ENCODE results near the gene MX1. TPM values are rescaled to one million over a fixed set of nuclear protein-coding genes. Genes with fewer than 3 reads are reported as not detected.

The MX1 gene
- total and polyA plus RNA-seq, 8 donors = 11.4 to 125 (median 30.4) TPM

DNA sequence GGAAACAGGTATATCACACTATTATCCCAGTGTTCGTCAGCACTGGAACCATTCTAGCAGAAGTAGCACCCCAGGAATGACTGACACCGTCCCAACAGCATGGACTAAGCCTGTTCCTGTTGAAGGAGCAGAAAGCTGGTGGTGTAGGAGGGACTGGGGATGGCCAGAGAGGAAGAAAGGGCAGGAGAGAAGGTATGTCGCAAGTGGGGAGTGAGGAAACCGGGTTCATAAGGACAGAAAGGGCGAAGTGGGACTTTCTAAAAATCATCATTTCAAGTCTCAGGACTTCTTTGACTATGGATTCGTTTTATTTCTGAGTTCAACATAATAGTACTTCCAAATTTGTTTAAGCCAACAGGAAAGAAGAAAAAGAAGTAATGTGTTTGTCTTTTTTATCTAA lies 19.7 kb upstream of the MX1 start:
- TF ChIP-seq, protein P1, sequence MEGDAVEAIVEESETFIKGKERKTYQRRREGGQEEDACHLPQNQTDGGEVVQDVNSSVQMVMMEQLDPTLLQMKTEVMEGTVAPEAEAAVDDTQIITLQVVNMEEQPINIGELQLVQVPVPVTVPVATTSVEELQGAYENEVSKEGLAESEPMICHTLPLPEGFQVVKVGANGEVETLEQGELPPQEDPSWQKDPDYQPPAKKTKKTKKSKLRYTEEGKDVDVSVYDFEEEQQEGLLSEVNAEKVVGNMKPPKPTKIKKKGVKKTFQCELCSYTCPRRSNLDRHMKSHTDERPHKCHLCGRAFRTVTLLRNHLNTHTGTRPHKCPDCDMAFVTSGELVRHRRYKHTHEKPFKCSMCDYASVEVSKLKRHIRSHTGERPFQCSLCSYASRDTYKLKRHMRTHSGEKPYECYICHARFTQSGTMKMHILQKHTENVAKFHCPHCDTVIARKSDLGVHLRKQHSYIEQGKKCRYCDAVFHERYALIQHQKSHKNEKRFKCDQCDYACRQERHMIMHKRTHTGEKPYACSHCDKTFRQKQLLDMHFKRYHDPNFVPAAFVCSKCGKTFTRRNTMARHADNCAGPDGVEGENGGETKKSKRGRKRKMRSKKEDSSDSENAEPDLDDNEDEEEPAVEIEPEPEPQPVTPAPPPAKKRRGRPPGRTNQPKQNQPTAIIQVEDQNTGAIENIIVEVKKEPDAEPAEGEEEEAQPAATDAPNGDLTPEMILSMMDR (IDR thresholded peaks at IDR 0.05) = no peak
- no peak for TF ChIP-seq EP300 (IDR thresholded peaks at IDR 0.05)
- TF ChIP-seq POLR2AphosphoS5 (IDR thresholded peaks at IDR 0.05) = no peak
- no peak for TF ChIP-seq POLR2A (IDR thresholded peaks at IDR 0.05)
- H3K9me3 ChIP-seq = peaks cover 0 to 5% (median 0%) of the 10 kb centered on the region in 4 donors
- peaks cover 0 to under 1% (median 0%) of the 10 kb centered on the region in 4 donors for H3K4me1 ChIP-seq
- peaks cover 0 to 83% (median 65%) of the 10 kb centered on the region in 4 donors for H3K36me3 ChIP-seq
- H3K27ac ChIP-seq = no peak overlapping the region
- intact Hi-C loops (cut with DNase I; ENCODE audit: low total_unique reads) = no loop called here
- no peak for DNase-seq
- no peak overlapping the region for H3K4me3 ChIP-seq
- 73 to 89% (median 83%) methylated on average over 6 of the region's 6 CpGs for WGBS, 5 donors
- H3K27me3 ChIP-seq = no peaks in the 10 kb centered on the region

DNA sequence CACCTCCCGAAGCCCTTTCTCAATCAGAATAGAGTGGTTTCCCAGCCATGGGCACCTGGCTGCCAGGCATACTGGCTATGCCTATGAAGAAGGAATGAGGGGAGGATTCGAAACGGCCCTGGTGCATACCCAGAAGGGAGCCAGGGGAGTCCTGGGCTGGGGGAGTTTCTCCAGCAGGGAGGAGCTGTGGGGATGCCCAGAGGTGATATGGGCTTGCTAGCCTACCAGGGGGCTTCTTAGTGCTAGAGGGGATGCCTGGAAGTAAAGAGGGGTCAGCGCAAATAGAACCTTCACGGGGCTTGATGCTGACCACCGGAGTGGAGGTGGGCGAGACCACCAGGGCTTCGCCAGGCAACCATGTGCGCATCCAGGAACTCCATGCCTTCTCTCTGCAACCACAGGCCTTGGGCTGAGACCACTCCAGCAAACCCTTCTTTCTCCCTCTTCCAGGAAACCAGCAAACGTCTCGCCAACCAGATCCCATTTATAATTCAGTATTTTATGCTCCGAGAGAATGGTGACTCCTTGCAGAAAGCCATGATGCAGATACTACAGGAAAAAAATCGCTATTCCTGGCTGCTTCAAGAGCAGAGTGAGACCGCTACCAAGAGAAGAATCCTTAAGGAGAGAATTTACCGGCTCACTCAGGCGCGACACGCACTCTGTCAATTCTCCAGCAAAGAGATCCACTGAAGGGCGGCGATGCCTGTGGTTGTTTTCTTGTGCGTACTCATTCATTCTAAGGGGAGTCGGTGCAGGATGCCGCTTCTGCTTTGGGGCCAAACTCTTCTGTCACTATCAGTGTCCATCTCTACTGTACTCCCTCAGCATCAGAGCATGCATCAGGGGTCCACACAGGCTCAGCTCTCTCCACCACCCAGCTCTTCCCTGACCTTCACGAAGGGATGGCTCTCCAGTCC lies 18.2 kb upstream of the MX1 start:
- Histone ChIP-seq H3K4me3 (no peak overlapping the region), H3K27ac (no peak overlapping the region), H3K36me3 (peaks cover 0 to 69% (median 52%) of the 10 kb centered on the region in 4 donors), H3K27me3 (no peaks in the 10 kb centered on the region), H3K9me3 (peaks cover 0 to 5% (median 0%) of the 10 kb centered on the region in 4 donors), H3K4me1 (peaks cover 0 to 8% (median 0%) of the 10 kb centered on the region in 4 donors)
- no peak for TF ChIP-seq POLR2AphosphoS5 (IDR thresholded peaks at IDR 0.05)
- TF ChIP-seq, protein P1 (IDR thresholded peaks at IDR 0.05) = no peak
- 93 to 96% (median 95%) methylated on average over 24 of the region's 24 CpGs for WGBS, 5 donors
- no peak for DNase-seq
- intact Hi-C loops (cut with DNase I; ENCODE audit: low total_unique reads) = no loop called here

DNA sequence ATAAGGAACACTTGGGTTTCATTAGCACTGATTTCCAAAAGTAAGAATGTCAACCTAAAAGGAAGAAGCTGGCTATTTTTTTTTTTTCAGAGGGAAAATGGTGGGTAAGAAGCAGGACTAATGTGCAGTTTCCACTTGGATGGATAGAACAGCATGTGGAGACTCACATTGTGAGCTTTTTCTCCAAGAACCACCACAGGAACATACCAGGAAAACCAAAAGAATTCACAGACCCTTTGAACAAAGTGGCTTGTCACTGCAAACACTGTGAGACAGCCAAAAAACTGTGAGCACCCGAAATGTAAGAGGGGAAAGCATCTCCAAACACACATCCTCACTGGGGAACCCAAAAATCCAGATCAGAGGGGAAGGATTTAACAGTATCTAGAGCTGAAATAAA lies 15.7 kb upstream of the MX1 start:
- H3K27me3 ChIP-seq = no peaks in the 10 kb centered on the region
- no peak overlapping the region for H3K27ac ChIP-seq
- peaks cover 0 to 45% (median 36%) of the 10 kb centered on the region in 4 donors for H3K36me3 ChIP-seq
- intact Hi-C loops (cut with DNase I; ENCODE audit: low total_unique reads) = no loop called here
- 72 to 90% (median 87%) methylated on average over 1 of the region's 1 CpG for WGBS, 5 donors
- peaks cover 0 to 8% (median 0%) of the 10 kb centered on the region in 4 donors for H3K4me1 ChIP-seq
- no peak overlapping the region for H3K4me3 ChIP-seq
- no peak for DNase-seq
- TF ChIP-seq POLR2A (IDR thresholded peaks at IDR 0.05) = no peak
- no peak for TF ChIP-seq EP300 (IDR thresholded peaks at IDR 0.05)
- TF ChIP-seq POLR2AphosphoS5 (IDR thresholded peaks at IDR 0.05) = no peak
- TF ChIP-seq, protein P1 (IDR thresholded peaks at IDR 0.05) = no peak
- peaks cover 0 to 5% (median 0%) of the 10 kb centered on the region in 4 donors for H3K9me3 ChIP-seq

DNA sequence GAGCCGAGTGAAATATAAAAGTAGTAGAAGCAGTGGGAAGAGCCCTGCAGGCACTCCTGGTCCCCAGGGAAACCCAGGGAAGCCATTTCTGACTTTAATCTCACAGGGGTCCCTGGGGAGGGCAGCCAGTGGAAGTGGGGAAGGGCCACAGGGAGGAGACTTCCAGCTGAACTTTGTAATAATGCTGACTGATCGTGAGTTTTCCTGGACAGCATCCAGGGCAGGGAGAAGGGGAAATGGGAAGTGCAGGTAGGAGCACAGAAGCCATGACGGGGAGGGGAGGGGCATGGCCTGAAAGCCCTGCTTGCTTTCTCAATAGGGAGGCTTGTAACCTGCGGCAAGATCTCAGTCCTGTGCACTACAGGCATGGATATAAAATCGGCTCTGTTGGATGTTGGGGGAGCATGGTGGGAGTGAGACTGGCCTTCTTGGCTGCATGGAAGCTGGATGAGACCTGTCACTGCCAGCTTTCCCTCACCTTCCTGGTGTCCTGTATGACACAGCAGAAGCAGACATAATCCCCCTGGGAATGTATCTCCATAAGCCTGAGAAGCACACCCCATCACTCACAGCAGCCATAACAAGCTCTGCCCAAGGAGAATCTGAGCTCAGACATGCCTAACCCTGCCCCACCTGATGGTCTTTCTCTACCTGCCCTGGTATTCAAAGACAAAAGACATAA lies 15.1 kb upstream of the MX1 start:
- peaks cover 0 to 8% (median 0%) of the 10 kb centered on the region in 4 donors for H3K4me1 ChIP-seq
- H3K9me3 ChIP-seq = peaks cover 0 to 5% (median 0%) of the 10 kb centered on the region in 4 donors
- peaks cover 0 to 43% (median 36%) of the 10 kb centered on the region in 4 donors for H3K36me3 ChIP-seq
- TF ChIP-seq POLR2A (IDR thresholded peaks at IDR 0.05) = no peak
- TF ChIP-seq EP300 (IDR thresholded peaks at IDR 0.05) = no peak
- TF ChIP-seq, protein P1 (IDR thresholded peaks at IDR 0.05) = no peak
- TF ChIP-seq POLR2AphosphoS5 (IDR thresholded peaks at IDR 0.05) = no peak
- no peaks in the 10 kb centered on the region for H3K27me3 ChIP-seq
- DNase-seq = no peak
- 78 to 86% (median 80%) methylated on average over 3 to 5 of the region's 5 CpGs for WGBS, 5 donors
- intact Hi-C loops (cut with DNase I; ENCODE audit: low total_unique reads) = no loop called here
- no peak overlapping the region for H3K4me3 ChIP-seq
- H3K27ac ChIP-seq = no peak overlapping the region

All from stomach (tissue), 9 donors.